GM18519 (cell line): ENCODE data around the gene OPN1LW.
"Not testable (repeated sequence)": the region's sequence is repeated elsewhere in the genome, so short reads cannot be mapped to it uniquely, and the experiment has no call there.

Experiments
- ATAC-seq: cut with Tn5 transposase; IDR thresholded peaks from one replicate; pipeline ENCODE4 v1.9.1; 2021; ENCODE audit warnings: mild to moderate bottlenecking, moderate library complexity; ENCODE audit not compliant: unreplicated experiment, low FRiP score

OPN1LW gene

DNA sequence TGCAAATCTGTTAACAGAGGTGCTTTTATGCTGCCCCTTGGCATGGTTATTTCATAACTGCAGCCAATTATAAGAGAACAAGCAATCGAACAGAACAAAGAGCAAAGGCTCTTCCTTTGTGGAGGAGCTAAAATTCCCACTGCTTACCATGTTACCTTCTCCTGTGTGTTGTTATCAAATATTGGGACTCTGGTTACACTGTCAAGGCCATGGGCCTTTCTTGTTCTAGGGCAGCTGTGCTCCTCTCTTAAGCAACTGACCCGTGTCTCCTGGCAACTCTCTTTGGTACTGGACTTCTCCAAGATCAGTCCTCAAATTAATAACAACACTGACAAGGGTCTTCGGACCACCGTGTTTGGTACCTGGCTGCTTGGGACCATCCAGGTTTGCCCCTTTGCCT is 12.1 kb upstream of the OPN1LW start:
- no peak for ATAC-seq

- no peak for ATAC-seq
Observed at GRCh38 chrX:154132366-154132765, 11.7 kb upstream of the OPN1LW start.

- ATAC-seq = no peak
Observed at GRCh38 chrX:154135458-154136229, 8.4 kb upstream of the OPN1LW start.

GRCh38 chrX:154136627-154137161 is 7.3 kb upstream of the OPN1LW start:
- no peak for ATAC-seq

DNA sequence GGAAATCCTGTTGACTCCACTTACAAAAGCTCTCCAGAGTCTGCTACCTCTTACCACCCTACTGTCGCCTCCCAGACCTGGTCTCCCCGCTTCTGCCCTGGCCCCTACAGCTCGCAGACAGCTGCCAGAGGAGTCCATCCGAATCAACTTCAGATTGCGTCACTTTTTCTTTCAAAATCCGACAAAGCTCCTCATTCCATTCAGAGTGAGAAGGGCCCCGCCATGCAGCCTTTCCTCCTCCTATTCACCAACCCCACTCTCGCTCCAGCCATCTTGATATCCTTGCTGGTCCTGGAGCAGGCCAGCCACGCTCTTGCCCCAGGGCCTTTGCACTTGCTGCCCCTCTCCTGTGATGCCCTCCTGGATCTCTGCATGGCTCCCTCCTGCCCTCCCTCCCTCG is 5.2 kb upstream of the OPN1LW start:
- no peak for ATAC-seq

DNA sequence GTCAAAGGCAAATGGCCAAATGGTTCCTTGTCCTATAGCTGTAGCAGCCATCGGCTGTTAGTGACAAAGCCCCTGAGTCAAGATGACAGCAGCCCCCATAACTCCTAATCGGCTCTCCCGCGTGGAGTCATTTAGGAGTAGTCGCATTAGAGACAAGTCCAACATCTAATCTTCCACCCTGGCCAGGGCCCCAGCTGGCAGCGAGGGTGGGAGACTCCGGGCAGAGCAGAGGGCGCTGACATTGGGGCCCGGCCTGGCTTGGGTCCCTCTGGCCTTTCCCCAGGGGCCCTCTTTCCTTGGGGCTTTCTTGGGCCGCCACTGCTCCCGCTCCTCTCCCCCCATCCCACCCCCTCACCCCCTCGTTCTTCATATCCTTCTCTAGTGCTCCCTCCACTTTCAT is 3.8 kb upstream of the OPN1LW start:
- no peak for ATAC-seq

DNA sequence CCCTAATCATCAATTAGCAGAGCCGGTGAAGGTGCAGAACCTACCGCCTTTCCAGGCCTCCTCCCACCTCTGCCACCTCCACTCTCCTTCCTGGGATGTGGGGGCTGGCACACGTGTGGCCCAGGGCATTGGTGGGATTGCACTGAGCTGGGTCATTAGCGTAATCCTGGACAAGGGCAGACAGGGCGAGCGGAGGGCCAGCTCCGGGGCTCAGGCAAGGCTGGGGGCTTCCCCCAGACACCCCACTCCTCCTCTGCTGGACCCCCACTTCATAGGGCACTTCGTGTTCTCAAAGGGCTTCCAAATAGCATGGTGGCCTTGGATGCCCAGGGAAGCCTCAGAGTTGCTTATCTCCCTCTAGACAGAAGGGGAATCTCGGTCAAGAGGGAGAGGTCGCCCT is 3.3 kb upstream of the OPN1LW start:
- no peak for ATAC-seq

DNA sequence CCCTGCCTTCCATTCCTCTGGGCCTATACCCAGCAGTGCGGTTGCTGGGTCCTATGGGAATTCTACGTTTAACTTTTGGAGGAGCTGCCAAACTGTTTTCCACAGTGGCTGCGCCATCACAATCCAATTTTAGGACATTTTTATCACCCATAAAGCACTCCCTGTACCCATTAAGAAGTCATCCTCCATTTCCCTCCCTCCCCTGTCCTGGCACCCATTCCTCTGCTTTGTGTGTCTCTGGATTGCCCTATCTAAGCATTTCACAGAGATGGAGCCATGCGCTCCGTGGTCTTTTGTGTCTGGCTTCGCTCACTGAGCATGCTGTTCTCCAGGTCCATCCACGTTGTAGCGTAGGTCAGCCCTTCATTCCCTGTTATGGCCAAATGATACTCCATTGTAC is 1.7 kb upstream of the OPN1LW start:
- no peak for ATAC-seq

GRCh38 chrX:154142950-154143745 is 895 bp upstream of the OPN1LW start:
- no peak for ATAC-seq

- not testable (repeated sequence) for ATAC-seq
Observed at GRCh38 chrX:154151030-154151429, 7.0 kb downstream of the OPN1LW start.

DNA sequence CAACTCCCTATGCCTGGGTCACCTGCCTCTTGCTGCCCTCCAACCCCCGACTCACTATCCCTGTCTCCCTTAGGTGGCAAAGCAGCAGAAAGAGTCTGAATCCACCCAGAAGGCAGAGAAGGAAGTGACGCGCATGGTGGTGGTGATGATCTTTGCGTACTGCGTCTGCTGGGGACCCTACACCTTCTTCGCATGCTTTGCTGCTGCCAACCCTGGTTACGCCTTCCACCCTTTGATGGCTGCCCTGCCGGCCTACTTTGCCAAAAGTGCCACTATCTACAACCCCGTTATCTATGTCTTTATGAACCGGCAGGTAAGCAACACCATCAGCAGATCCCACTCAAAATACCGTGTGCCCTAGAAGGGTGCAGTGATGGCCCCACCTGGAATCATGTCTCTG is 12.2 kb downstream of the OPN1LW start:
- not testable (repeated sequence) for ATAC-seq

DNA sequence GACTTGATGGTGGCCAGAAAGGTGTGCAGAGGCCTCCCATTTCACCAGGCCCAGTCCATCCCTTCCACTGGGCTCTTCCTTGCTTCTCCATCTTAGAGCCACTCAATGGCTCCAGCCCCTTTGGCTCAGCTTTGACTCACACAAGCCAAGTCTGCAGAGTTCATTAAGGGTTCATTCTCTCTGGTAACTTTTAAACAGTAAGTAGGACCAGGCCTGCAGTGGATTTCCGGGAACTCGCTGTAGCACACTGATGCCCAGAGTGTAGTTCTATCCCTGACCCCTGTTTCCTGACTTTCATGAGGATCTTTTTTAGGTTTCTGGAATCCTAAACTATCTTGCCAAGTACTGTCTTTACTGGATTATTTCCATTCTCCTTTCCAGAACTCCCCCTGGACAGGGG is 13.2 kb downstream of the OPN1LW start:
- not testable (repeated sequence) for ATAC-seq

DNA sequence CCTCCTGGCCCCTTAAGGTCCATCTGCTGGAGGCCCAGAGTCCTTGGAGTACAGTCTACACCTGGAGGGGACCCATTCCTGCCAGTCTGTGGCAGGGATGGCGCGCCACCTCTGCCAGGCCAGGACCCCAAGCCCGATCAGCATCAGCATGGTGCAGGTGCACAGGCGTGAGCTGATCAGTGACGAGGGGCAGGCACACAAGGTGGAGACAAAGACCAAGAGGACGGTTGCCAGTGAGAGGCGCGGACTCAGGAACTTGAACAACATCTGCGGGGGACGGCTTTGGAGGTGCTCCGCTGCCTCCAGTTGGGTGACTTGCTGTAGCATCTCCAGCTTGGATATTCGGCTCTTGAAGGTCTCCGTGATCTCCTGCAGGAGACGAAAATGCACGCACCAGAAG is 15.3 kb downstream of the OPN1LW start:
- not testable (repeated sequence) for ATAC-seq

GRCh38 chrX:154164902-154165301 is 20.9 kb downstream of the OPN1LW start:
- ATAC-seq = not testable (repeated sequence)

GRCh38 chrX:154168384-154168783 is 24.3 kb downstream of the OPN1LW start:
- not testable (repeated sequence) for ATAC-seq

- ATAC-seq = not testable (repeated sequence)
Observed at GRCh38 chrX:154172535-154172943, 28.5 kb downstream of the OPN1LW start.

DNA sequence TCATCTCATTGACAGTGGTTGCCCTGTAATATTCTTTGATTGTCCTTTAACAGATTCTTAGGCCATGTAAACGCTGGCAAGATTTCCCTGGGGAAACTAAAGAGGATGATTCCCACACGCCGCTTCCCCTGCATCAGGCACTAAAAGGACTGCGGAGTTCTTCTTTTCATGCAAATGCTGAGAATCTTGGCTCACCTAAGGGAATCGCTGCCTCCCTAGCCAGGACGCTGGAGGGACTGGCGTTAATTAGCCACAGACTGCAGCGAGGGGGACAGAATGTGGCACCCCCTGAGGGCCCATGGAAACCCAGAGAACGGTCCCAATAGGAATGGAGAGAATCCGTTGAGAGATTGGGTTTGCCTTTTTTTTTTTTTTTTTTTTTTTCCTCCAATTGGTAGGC is 30.3 kb downstream of the OPN1LW start:
- not testable (repeated sequence) for ATAC-seq

DNA sequence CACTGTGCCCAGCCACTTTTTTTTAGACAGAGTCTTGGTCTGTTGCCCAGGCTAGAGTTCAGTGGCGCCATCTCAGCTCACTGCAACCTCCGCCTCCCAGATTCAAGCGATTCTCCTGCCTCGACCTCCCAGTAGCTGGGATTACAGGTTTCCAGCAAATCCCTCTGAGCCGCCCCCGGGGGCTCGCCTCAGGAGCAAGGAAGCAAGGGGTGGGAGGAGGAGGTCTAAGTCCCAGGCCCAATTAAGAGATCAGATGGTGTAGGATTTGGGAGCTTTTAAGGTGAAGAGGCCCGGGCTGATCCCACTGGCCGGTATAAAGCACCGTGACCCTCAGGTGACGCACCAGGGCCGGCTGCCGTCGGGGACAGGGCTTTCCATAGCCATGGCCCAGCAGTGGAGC is 38.3 kb downstream of the OPN1LW start, which contains the start of gene OPN1MW:
OPN1MW (plus strand) TSS at position 301 of the 400 bp plus-strand sequence; CDS start at position 383, 82 bp downstream.
- ATAC-seq = not testable (repeated sequence)

- not testable (repeated sequence) for ATAC-seq
Observed at GRCh38 chrX:154183794-154184193, 39.8 kb downstream of the OPN1LW start.

- ATAC-seq = not testable (repeated sequence)
Observed at GRCh38 chrX:154192846-154193245, 48.8 kb downstream of the OPN1LW start.

DNA sequence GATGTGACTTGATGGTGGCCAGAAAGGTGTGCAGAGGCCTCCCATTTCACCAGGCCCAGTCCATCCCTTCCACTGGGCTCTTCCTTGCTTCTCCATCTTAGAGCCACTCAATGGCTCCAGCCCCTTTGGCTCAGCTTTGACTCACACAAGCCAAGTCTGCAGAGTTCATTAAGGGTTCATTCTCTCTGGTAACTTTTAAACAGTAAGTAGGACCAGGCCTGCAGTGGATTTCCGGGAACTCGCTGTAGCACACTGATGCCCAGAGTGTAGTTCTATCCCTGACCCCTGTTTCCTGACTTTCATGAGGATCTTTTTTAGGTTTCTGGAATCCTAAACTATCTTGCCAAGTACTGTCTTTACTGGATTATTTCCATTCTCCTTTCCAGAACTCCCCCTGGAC is 50.3 kb downstream of the OPN1LW start:
- not testable (repeated sequence) for ATAC-seq
